Activated effector memory CD4-positive, alpha-beta T cell treated with Interleukin-2 at 50 U/mL for 16 hours (primary cell): Measurements from ENCODE around the gene ANO8.
"Not testable (repeated sequence)": the region's sequence is repeated elsewhere in the genome, so short reads cannot be mapped to it uniquely, and the experiment has no call there.

Experiments used
- DNase-seq: peaks from one replicate; pipeline ENCODE4 v3.0.0-alpha.2; 2020

ANO8 gene

DNA sequence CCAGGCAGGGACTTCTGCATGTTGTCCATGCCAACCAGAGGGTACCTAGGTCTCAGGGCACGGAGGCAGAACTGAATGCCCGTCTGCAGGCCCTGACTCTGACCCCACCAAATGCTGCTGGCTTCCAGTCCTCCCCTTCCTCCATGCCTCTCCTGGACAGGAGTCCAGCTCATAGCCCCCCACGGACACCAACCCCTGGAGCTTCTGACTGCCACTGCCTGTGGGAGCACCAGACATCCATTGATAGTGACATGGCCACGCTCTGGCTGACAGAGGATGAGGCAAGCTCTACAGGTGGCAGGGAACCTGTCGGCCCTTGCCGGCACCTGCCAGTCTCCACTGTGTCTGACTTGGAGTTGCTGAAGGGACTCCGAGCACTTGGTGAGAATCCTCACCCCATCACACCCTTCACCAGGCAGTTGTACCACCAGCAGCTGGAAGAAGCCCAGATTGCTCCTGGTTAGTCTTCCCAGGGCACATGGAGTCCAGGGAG lies 51.1 kb downstream of the ANO8 start:
- DNase-seq = no peak

DNA sequence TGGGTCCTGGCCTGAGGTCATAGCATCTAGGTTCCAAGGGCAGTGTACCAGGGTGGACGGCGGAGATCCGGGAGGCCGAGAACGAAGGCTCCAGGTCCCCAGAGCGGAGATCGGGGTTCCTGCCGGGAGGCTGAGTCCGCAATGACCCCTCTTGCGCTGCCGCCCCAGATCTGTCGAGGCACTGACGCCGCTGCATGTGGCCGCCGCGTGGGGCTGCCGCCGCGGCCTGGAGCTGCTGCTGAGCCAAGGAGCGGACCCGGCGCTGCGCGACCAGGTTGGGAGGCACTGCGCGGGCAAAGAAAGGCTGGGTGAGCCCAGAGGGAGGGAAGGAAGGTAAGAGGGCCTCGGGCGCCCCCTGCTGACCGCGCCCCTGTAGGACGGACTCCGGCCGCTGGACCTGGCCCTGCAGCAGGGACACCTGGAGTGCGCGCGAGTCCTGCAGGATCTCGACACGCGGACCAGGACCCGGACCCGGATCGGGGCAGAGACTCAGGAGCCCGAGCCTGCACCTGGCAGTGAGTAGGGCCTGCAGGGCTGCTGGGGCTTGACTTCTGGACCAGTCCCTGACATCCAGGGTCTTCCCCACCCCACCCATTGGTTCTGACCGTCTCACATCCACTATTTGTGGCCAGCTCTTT lies 52.0 kb downstream of the ANO8 start:
- DNase-seq = peak; percentile 68

DNA sequence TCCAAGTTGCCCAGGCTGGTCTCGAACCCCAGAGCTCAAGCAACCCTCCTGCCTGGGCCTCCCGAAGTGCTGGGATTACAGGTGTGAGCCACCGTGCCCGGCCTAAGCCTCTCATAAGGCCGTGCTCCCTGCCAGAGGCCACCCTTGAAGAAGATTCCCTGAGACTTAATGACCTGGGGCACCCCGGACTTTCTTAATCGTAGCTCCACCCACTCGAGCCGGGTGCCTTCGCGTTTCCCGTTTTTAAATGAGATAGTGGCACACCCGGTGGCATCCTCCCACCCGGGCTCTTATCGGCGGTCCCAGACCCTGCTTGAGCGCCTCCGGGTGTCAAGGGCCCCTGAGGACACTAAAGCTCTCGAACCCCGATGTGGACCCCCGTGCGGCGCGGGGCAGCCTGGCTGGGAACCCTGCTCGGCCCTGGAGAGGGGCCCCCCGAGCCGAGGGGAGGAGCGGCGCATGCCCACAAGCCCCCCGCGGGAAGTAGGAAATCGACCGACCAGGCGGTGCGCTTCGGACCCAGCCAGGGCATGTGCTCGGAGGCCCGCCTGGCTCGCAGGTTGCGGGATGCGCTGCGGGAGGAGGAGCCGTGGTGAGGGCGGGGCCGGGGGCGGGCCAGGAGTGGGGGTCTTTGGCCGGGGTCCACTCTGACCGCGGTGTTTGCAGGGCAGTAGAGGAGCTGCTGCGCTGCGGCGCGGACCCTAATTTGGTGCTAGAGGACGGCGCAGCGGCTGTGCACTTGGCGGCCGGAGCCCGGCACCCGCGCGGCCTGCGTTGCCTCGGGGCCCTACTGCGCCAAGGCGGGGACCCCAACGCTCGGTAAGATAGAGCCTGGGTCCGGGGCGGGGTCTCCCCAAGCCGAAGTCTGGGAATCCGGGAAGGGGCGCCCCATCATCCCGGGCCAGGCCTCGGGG lies 53.0 kb downstream of the ANO8 start, which contains the start of gene ANKLE1:
ANKLE1 (plus strand) TSS at position 511 of the 914 bp plus-strand sequence; CDS start at position 531, 20 bp downstream.
- peak; percentile 38 for DNase-seq

DNA sequence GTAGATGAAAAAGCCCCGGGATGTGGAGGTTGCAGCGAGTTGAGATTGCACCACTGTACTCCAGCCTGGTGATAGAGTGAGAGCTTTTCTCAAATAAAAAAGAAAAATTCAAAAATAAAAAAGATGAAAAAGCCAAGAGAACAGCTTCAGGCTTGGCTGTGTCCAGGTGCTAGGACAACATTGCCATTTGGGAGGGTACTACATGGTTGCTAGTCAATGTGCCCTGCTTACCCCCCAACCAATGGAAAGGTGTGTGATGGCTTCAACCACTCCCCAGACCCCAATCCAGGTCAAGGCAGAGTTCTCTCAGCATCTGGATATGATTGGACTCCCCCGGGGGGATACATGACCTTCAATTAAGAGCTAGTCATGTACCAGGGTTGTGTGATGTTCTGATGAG lies 55.2 kb downstream of the ANO8 start:
- DNase-seq = no peak

DNA sequence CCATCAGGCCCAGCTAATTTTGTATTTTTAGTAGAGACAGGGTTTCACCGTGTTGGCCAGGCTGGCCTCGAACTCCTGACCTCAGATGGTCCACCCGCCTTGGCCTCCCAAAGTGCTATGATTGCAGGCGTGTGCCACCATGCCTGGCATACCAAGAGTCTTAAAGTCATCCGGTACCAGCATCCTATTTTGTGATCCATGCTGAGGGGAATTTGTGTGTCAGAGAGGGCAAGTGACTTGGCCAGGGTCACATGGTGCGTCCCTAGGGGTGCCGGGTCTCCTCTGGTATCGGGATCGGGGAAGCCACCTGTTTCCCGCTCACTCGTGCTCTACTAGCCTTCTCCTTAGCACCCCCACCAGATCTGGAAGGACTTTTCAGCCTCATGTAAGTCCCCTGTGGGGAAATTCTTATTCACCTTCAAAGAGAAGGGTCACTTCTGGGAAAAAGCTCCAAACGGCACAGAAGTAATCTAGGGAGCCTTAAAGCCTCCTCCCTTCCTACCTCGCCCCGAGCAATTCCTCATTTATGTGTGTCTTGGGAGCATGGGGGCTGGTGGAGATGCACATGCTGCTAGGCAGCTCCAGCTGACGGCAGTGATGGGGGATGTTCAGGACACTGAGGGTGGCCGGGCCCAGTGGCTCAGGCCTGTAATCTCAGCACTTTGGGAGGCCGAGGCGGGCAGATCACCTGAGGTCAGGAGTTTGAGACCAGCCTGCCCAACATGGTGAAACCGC lies 59.0 kb downstream of the ANO8 start:
- DNase-seq = no peak

DNA sequence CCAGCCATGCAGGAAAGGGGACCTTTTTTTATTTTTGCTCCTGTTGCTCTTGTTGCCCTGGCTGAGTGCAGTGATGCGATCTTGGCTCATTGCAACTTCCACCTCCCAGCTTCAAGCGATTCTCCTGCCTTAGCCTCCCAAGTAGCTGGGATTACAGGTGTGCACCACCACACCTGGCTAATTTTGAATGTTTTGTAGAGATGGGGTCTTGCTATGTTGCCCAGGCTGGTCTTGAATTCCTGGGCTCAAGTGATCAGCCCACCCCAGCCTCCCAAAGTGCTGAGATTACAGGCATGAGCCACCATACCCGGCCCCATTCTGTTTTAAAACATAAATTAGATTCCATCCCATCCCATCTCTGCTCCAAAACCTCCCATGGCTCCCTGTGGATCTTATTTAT lies 59.8 kb downstream of the ANO8 start:
- DNase-seq = not testable (repeated sequence)
